GM10248 (cell line): Measurements from ENCODE around the gene RBM42.

Source experiments
- CTCF ChIA-PET: fragments of 300-600 bp; sonication (Branson Sonifier 250); formaldehyde crosslinking; extraction: SDS; loops from one replicate; lab custom pipeline; 2021; ENCODE audit warnings: antibody characterized with exemption; lab: Yijun Ruan, JAX
- POLR2A ChIA-PET: fragments of 350-650 bp; sonication (Branson Sonifier 250); formaldehyde crosslinking; extraction: SDS; loops from one replicate; lab custom pipeline; 2020; ENCODE audit warnings: antibody characterized with exemption; lab: Yijun Ruan, JAX
- DNase-seq: peaks from one replicate; pipeline ENCODE4 v3.0.0; 2012; ENCODE audit errors: extremely low spot score
- TF ChIP-seq, protein P1 (sequence below): IDR thresholded peaks from 2 replicates; pipeline ENCODE4 v1.5.1; 2012; ENCODE audit warnings: mild to moderate bottlenecking, low read depth; ENCODE audit errors: extremely low read depth, missing control alignments, control extremely low read depth

RBM42 gene

DNA sequence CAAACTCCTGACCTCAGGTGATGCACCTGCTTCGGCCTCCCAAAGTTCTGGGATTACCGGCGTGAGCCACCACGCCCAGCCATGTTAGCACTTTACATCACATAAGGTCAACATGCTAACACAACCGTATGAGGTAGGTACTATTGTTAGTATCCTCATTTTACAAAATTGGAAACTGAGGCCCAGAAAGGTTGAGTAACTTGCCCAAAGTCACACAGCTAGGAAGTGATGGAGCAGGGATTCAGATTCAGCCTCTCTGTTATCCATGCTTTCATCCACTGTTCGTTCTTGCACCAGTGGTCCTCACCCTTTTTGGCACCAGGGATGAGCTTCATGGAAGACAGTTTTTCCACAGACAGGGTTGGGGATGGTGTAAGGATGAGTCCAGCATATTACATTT is 27.9 kb downstream of the RBM42 start:
- ChIA-PET POLR2A (no interaction called here), CTCF (interaction anchor here (1.0 kb wide), 1 partner anchor 12 kb away, joined by 4 read pairs; no protein-coding TSS in a partner anchor)
- TF ChIP-seq, protein P1, sequence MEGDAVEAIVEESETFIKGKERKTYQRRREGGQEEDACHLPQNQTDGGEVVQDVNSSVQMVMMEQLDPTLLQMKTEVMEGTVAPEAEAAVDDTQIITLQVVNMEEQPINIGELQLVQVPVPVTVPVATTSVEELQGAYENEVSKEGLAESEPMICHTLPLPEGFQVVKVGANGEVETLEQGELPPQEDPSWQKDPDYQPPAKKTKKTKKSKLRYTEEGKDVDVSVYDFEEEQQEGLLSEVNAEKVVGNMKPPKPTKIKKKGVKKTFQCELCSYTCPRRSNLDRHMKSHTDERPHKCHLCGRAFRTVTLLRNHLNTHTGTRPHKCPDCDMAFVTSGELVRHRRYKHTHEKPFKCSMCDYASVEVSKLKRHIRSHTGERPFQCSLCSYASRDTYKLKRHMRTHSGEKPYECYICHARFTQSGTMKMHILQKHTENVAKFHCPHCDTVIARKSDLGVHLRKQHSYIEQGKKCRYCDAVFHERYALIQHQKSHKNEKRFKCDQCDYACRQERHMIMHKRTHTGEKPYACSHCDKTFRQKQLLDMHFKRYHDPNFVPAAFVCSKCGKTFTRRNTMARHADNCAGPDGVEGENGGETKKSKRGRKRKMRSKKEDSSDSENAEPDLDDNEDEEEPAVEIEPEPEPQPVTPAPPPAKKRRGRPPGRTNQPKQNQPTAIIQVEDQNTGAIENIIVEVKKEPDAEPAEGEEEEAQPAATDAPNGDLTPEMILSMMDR: no peak

DNA sequence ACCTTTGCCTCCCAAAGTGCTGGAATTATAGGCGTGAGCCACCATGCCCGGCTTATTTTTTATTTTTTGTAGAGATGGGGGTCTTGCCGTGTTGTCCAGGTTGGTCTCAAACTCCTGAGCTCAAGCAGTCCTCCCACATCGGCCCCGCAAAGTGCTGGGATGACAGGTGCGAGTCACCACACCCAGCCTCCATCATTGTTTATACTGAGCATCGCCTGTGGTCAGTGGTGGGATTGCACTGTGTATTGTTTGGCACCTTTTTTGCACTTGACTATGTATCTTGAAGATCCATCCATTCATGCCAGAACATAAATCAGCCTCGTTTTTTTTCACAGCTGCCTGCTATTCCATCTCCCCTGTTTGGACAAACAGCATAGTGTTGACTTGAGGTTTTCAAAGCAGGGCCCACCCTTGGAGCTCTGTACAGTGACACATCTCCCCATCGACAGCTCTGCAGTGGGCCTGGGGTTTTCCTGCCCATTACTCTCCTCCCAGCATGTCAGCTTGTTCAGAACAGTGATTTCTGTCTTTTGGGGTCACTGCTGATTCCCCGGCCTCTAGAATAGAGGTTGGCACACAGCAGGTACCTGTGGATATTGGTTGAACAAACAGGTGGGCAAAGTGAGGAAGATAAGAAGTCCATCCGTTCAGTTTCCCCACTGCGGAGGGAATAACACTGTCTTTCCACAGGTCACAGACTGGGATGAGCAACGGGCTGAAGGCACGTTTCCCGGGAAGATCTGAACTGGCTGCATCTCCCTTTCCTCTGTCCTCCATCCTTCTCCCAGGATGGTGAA is 29.3 kb downstream of the RBM42 start:
- TF ChIP-seq, protein P1: no peak
- DNase-seq: no peak
- ChIA-PET POLR2A (interaction anchor here (0.6 kb wide), 1 partner anchor 226 kb away, joined by 4 read pairs; no protein-coding TSS in a partner anchor), CTCF (interaction anchor here (0.9 to 1.2 kb wide), 2 partner anchors 10 to 70 kb away, joined by 3 read pairs; no protein-coding TSS in a partner anchor)

More for the DNA sequence above, 27.9 kb downstream of the RBM42 start:
- no peak for DNase-seq

DNA sequence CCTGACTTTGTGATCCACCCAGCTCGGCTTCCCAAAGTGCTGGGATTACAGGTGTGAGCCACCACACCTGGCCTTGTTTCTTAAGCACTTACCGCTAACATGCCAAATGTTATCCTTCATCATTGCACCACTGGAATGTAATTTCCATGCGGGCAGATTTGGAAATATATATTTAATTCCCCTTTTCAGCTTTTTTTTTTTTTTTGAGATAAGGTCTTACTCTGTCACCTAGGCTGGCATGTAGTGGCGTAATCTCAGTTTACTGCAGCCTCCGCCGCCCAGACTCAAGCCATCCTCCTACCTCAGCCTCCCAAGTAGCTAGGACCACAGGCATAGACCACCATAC is 33.1 kb downstream of the RBM42 start:
- ChIA-PET CTCF (no interaction called here), POLR2A (interaction anchor here (0.6 to 0.9 kb wide), 3 partner anchors 12 to 197 kb away, joined by 3 to 5 read pairs (median 4); no protein-coding TSS in a partner anchor)
- no peak for DNase-seq
- TF ChIP-seq, protein P1: no peak

DNA sequence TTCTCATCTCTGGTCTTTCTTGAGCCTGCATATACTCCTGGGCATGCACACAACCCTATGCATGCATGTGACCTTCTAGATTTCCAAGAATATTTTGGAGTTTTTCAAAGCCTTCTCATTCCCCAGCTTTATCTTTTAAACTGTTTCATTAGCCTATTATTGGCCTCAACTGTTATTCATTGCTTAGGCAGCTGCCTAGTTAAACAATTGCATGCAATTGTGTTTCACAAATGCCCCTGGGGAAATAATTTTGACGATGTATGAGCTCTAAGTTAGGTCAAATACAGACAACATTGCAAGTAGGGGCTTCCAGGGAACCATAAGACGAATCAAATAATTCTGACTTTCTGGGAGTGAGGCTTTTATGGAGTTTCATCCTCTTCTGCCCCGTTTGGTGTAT is 35.1 kb downstream of the RBM42 start:
- ChIA-PET POLR2A (interaction anchor here (0.6 kb wide), 1 partner anchor 17 kb away, joined by 4 read pairs; no protein-coding TSS in a partner anchor), CTCF (interaction anchor here (1.0 to 1.5 kb wide), 2 partner anchors 10 to 72 kb away, joined by 3 to 4 read pairs; no protein-coding TSS in a partner anchor)
- TF ChIP-seq, protein P1: no peak
- no peak for DNase-seq

DNA sequence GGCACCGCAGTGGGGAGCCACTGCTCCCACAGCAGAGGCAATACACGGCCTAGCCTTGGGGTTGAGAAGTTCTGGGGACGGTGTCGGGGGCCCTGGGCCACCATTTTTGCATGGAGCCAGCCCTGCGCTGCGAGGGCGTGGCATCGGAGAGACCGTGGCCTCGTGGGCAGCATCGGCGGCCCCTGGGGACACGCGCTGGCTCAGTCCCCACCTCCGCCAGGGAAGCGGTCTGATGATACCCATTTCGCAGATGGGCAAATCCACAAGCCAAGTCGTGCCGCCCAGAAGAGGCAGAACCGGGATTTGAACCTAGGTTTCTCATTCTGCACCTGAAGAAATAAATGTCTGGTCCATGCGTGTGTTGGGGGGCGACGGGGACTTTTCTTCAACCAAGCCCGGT is 36.3 kb downstream of the RBM42 start:
- TF ChIP-seq, protein P1: no peak
- CTCF ChIA-PET: no interaction called here
- DNase-seq: no peak
- POLR2A ChIA-PET: no interaction called here

DNA sequence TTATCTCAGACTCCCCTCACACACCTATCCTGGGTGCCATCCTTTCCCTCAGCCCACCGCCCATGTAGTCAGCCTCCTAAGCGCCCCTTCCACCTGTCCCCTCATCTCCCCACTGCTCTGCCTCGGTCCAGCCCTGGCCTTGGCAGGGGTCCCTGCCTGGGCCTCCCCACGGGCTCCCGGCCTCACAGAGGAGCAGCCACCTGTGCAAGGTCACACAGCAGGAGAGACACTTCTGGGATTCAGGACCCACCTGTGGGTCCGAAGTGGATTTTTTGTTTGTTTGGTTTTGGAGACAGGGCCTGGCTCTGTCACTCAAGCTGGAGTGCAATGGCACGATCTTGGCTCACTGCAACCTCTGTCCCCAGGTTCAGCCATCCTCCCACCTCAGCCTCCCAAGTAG is 36.8 kb downstream of the RBM42 start:
- no peak for DNase-seq
- ChIA-PET CTCF (interaction anchor here (0.8 kb wide), 1 partner anchor 29 kb away, joined by 3 read pairs; no protein-coding TSS in a partner anchor), POLR2A (interaction anchor here (0.8 kb wide), 1 partner anchor 17 kb away, joined by 3 read pairs; the partner anchor contains the start of gene COX6B1)
- TF ChIP-seq, protein P1: no peak
